HEK293T (cell line): ENCODE measurements around the gene KYNU.

ENCODE experiments used
- CTCF ChIA-PET: fragments of 350-600 bp; formaldehyde crosslinking; extraction: SDS; loops from one replicate; lab custom pipeline; 2021; ENCODE audit warnings: antibody characterized with exemption, inconsistent platforms; lab: Yijun Ruan, JAX
- POLR2A ChIA-PET: fragments of 350-600 bp; formaldehyde crosslinking; extraction: SDS; loops from one replicate; lab custom pipeline; 2020; ENCODE audit warnings: antibody characterized with exemption, inconsistent platforms; lab: Yijun Ruan, JAX
- DNase-seq: peaks from one replicate; pipeline ENCODE4 v3.0.0; 2012; ENCODE audit warnings: mixed read lengths; ENCODE audit errors: extremely low spot score
- ARNT ChIP-seq: fragments of 450-650 bp; IDR thresholded peaks from 2 replicates; pipeline ENCODE4 v1.6.1; 2017; ENCODE audit warnings: mild to moderate bottlenecking
- BHLHE40 ChIP-seq: fragments of 450-650 bp; IDR thresholded peaks from 2 replicates; pipeline ENCODE4 v1.6.1; 2016; ENCODE audit warnings: mild to moderate bottlenecking, moderate library complexity, borderline replicate concordance
- CTBP1 ChIP-seq: fragments of 450-650 bp; IDR thresholded peaks from 2 replicates; pipeline ENCODE4 v1.6.1; 2016; ENCODE audit warnings: borderline replicate concordance
- ELF4 ChIP-seq: fragments of 450-650 bp; IDR thresholded peaks from 2 replicates; pipeline ENCODE4 v1.6.1; 2017; ENCODE audit warnings: antibody characterized with exemption
- FOXA1 ChIP-seq: fragments of 450-650 bp; IDR thresholded peaks from 2 replicates; pipeline ENCODE4 v1.6.1; 2016; ENCODE audit warnings: mild to moderate bottlenecking
- FOXK2 ChIP-seq: fragments of 450-650 bp; IDR thresholded peaks from 2 replicates; pipeline ENCODE4 v1.6.1; 2016; ENCODE audit warnings: mild to moderate bottlenecking
- FOXM1 ChIP-seq: fragments of 450-650 bp; IDR thresholded peaks from 2 replicates; pipeline ENCODE4 v1.6.1; 2017; ENCODE audit warnings: mild to moderate bottlenecking, borderline replicate concordance
- HDGF ChIP-seq: fragments of 450-650 bp; IDR thresholded peaks from 2 replicates; pipeline ENCODE4 v1.6.1; 2017; ENCODE audit warnings: antibody characterized with exemption, borderline replicate concordance
- L3MBTL2 ChIP-seq: fragments of 450-650 bp; conservative IDR thresholded peaks from 2 replicates; pipeline ENCODE4 v1.6.1; 2016; ENCODE audit warnings: mild to moderate bottlenecking
- LEF1 ChIP-seq: fragments of 450-650 bp; IDR thresholded peaks from 2 replicates; pipeline ENCODE4 v1.6.1; 2017; ENCODE audit warnings: mild to moderate bottlenecking, borderline replicate concordance
- NFRKB ChIP-seq: fragments of 450-650 bp; IDR thresholded peaks from 2 replicates; pipeline ENCODE4 v1.6.1; 2016; ENCODE audit warnings: mild to moderate bottlenecking, moderate library complexity
- SP1 ChIP-seq: fragments of 450-650 bp; IDR thresholded peaks from 2 replicates; pipeline ENCODE4 v1.6.1; 2017
- SUZ12 ChIP-seq: fragments of 450-650 bp; IDR thresholded peaks from 2 replicates; pipeline ENCODE4 v1.6.1; 2016; ENCODE audit warnings: mild to moderate bottlenecking
- TARDBP ChIP-seq: fragments of 450-650 bp; IDR thresholded peaks from 2 replicates; pipeline ENCODE4 v1.6.1; 2016
- ZNF384 ChIP-seq: fragments of 450-650 bp; IDR thresholded peaks from 2 replicates; pipeline ENCODE4 v1.6.1; 2016
- TF ChIP-seq, protein P1 (sequence below): fragments of 450-650 bp; IDR thresholded peaks from 2 replicates; pipeline ENCODE4 v1.6.1; 2016

Gene KYNU

DNA sequence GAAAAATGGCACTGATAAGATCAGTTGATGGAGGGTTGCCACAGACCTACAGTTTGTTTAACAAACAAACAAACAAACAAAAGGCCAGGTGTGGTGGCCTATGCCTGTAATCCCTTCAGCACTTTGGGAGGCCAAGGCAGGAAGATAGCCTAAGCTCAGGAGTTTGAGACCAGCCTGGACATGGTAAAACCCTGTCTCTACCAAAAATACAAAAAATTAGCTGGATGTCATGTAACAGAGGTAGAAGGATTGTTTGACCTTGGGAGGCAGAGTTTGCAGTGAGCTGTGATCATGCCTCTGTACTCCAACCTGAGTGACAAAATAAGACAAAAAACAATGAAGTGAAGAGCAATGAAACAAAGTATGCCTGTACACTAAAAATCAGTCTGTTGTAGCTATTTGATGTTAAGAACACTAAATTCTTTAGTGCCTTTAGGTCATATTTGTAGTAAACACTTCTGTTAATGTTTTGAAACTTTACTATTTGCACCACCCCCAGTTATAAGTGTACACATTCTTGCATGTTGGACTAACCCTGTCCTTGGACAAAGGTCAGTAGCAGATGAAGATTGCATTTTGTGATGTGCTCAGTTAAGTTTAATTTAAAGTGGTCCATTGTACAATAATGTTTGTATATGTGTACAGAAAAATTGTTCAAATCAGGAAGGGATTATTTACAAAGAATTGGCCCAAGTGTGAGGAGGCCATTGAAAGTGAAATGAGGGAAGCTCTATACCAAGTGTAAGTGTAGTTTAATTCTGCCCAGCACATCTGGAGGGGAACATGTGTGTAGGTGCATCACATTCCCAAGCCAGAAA is 73.9 kb downstream of the KYNU start:
- TF ChIP-seq HDGF (no peak), ELF4 (no peak), BHLHE40 (no peak), CTBP1 (no peak), LEF1 (no peak), SP1 (no peak), ZNF384 (no peak), ARNT (no peak), FOXM1 (no peak)
- TF ChIP-seq, protein P1, sequence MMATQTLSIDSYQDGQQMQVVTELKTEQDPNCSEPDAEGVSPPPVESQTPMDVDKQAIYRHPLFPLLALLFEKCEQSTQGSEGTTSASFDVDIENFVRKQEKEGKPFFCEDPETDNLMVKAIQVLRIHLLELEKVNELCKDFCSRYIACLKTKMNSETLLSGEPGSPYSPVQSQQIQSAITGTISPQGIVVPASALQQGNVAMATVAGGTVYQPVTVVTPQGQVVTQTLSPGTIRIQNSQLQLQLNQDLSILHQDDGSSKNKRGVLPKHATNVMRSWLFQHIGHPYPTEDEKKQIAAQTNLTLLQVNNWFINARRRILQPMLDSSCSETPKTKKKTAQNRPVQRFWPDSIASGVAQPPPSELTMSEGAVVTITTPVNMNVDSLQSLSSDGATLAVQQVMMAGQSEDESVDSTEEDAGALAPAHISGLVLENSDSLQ = no peak
- POLR2A ChIA-PET = no interaction called here
- DNase-seq = no peak
- CTCF ChIA-PET = no interaction called here

DNA sequence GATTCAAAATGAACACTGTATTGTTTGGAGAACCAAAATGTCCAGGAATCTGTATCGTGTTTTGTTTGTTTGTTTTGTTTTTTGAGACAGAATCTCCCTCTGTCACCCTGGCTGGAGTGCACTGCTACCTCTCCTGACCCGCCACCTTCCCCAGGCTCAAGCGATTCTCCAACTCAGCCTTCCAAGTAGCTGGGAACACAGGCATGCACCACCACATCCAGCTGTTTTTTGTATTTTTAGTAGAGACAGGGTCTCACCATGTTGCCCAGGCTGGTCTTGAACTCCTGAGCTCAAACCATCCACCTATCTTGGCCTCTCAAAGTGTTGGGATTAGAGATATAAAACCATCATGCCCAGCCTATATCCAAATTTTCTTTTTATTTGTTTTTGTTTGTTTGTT is 74.6 kb downstream of the KYNU start:
- TF ChIP-seq HDGF (no peak), TARDBP (no peak), SUZ12 (no peak), FOXK2 (no peak), FOXA1 (no peak), ZNF384 (no peak), CTBP1 (no peak), LEF1 (no peak)
- TF ChIP-seq, protein P1 = no peak
- POLR2A ChIA-PET = no interaction called here
- CTCF ChIA-PET = no interaction called here
- DNase-seq = no peak

DNA sequence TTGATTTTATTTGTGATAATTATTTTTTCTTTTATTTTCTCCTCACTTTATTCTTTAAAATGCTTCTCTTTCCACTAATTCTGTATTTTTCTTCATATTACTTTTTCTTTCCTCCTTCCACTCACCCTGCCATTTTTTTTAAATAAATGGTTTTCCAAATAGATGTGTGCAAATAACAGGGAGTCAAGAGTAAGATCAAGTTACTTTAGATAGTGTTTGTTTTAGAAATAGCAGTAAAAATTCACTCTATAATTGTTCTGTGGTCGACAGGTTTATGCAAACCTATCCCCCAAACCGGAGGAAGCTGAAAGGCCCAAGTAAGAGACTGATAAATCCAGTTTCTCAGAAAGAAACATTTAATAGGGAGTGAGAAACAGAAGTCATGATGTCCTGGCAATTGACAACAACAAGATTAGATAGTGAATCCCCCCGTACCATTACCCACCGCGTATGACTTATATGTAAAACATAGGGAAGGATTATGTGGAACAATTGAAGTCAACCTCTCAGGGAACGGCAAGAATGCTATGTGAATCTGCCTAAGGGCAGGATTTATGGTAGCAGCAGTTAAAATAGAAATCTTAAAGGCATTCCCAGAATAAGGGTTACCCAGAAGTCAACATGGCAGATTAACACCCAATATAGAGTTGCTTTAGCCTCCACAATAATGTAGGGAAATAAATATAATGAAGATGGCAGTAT is 75.5 kb downstream of the KYNU start:
- no peak for DNase-seq
- no peak for TF ChIP-seq FOXM1
- no peak for TF ChIP-seq FOXK2
- TF ChIP-seq, protein P1 = no peak
- TF ChIP-seq NFRKB = no peak
- no peak for TF ChIP-seq SP1
- no peak for TF ChIP-seq L3MBTL2
- no peak for TF ChIP-seq HDGF
- TF ChIP-seq TARDBP = no peak
- TF ChIP-seq ZNF384 = 0 out of 2 replicates have a peak, but pooled peaks have one; percentile 9
- TF ChIP-seq LEF1 = no peak
- no peak for TF ChIP-seq SUZ12
- peak; percentile 13; the same call in 1 of the 2 replicates for TF ChIP-seq CTBP1
- TF ChIP-seq ELF4 = no peak
- 0 out of 2 replicates have a peak, but pooled peaks have one; percentile 37 for TF ChIP-seq FOXA1
- ChIA-PET POLR2A (no interaction called here), CTCF (no interaction called here)

DNA sequence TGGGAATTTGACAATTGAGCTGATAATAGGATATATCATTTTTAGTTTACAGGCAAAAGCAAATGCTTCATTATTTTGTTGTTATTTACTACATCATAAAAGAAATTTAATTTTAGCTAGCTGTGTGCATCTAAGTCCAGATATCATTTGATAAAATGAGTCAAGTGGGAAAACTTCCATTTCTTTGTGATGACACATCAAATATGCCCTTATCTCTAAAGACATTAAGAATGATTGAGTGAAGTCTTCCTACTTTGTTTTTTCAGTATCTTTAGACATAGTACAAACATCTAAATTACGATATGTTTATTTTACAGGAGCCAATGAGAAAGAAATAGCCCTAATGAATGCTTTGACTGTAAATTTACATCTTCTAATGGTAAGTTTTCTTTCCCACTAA is 77.0 kb downstream of the KYNU start:
- ChIA-PET CTCF (no interaction called here), POLR2A (no interaction called here)
- TF ChIP-seq, protein P1 = peak; percentile 48; the same call in 1 of the 2 replicates
- TF ChIP-seq TARDBP (no peak), ZNF384 (no peak), FOXM1 (no peak)
- DNase-seq = no peak

DNA sequence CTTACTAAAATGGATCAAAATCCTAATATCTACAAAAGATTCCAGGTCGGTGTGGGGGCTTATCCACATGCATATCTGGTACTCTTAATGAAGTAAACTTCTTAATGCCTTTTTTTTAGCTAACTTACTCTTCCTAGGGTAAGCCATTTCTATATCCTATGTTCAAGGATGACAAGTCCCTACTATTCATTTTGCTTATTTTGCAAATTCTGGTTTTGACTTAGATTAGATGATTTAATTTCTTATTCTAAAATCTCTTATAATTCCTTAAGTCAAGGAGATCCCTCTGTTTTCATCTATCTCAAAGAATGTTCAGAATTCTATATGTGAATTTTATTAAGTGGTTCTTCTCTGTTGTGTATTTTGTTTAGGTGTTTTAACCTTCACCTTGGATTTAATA is 79.7 kb downstream of the KYNU start:
- CTCF ChIA-PET = no interaction called here
- no peak for DNase-seq
- no peak for TF ChIP-seq SP1
- no peak for TF ChIP-seq SUZ12
- no peak for TF ChIP-seq ARNT
- TF ChIP-seq CTBP1 = no peak
- TF ChIP-seq FOXK2 = no peak
- TF ChIP-seq NFRKB = no peak
- TF ChIP-seq LEF1 = no peak
- POLR2A ChIA-PET = no interaction called here
